ENCODE data around the gene POMGNT2. TPM values are rescaled to one million over a fixed set of nuclear protein-coding genes. Genes with fewer than 3 reads are reported as not detected.
"Not testable (repeated sequence)": the region's sequence is repeated elsewhere in the genome, so short reads cannot be mapped to it uniquely, and the experiment has no call there.

POMGNT2 gene
- total RNA-seq, 1 donor from 2014 or later: 22.1 TPM

DNA sequence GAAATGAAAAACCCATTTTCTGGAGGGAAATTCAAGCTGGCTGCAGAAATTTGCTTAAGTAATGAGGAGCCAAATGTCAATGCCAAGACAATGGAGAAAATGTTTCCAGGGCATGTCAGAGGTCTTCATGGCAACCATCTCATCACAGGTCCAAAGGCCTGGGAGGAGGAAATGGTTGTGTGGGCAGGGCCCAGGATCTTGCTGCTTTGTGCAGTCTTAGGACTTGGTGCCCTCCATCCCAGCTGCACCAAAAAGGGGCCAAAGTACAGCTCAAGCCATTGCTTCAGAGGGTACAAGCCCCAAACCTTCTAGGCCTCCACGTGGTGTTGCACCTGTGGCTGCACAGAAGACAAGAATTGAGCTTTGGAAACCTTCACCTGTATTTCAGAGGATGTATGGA is 59.3 kb downstream of the POMGNT2 start:
- Histone ChIP-seq H3K27me3 (ENCODE audit: control insufficient read depth, insufficient read depth, low read length) (no peaks in the 10 kb centered on the region), H3K36me3 (ENCODE audit: control insufficient read depth, insufficient read depth, low read length) (no peaks in the 10 kb centered on the region), H3K4me3 (ENCODE audit: low read depth, low read length) (no peak overlapping the region)
- TF ChIP-seq, protein P1, sequence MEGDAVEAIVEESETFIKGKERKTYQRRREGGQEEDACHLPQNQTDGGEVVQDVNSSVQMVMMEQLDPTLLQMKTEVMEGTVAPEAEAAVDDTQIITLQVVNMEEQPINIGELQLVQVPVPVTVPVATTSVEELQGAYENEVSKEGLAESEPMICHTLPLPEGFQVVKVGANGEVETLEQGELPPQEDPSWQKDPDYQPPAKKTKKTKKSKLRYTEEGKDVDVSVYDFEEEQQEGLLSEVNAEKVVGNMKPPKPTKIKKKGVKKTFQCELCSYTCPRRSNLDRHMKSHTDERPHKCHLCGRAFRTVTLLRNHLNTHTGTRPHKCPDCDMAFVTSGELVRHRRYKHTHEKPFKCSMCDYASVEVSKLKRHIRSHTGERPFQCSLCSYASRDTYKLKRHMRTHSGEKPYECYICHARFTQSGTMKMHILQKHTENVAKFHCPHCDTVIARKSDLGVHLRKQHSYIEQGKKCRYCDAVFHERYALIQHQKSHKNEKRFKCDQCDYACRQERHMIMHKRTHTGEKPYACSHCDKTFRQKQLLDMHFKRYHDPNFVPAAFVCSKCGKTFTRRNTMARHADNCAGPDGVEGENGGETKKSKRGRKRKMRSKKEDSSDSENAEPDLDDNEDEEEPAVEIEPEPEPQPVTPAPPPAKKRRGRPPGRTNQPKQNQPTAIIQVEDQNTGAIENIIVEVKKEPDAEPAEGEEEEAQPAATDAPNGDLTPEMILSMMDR (IDR thresholded peaks at IDR 0.05; ENCODE audit: insufficient read depth, low read length, poor library complexity, severe bottlenecking): no peak
- DNase-seq (ENCODE audit: low read depth): no peak

DNA sequence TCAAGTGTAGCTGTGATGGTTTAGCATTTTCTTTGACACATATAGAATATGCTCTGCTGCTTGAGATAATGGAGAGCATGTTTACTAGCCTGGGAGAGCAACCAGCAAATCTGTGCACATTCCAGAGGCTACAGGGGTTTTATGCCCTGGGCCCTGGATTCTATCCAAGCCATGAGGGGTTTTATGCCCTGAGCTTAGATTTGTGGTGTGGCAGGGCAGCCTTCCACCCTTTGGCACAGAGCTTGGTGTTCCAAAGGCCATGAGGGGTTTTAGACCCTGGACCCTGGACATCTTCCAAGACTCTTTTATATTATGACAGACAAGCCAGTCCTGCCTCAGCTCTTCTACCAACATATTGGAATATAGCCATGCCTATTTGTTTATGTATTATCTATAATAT is 60.8 kb downstream of the POMGNT2 start:
- not testable (repeated sequence) for DNase-seq (ENCODE audit: low read depth)

DNA sequence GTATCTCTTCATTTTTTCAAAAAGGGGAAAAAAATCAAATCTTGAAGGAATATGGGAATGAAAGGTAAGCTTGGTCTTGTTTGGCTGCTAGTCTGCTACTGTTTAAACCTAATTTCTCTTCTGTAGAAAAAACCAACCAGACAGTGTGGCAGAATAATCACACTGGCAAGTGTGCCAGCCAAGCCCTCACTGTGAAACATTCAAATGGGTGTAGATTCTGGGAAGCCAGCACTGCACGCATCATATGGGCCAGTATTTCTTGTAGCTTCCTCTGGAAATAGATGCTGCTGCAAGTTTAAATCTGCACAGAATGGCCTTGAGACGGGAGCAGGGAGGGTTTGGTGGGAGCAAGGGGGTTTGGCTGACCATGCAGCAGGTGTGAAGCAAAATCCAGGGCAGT is 62.1 kb downstream of the POMGNT2 start:
- H3K4me3 ChIP-seq (ENCODE audit: low read depth, low read length): no peak overlapping the region
- no peaks in the 10 kb centered on the region for H3K36me3 ChIP-seq (ENCODE audit: control insufficient read depth, insufficient read depth, low read length)
- no peaks in the 10 kb centered on the region for H3K27me3 ChIP-seq (ENCODE audit: control insufficient read depth, insufficient read depth, low read length)
- no peak for DNase-seq (ENCODE audit: low read depth)
- TF ChIP-seq, protein P1 (IDR thresholded peaks at IDR 0.05; ENCODE audit: insufficient read depth, low read length, poor library complexity, severe bottlenecking): no peak

More for the DNA sequence above, 60.8 kb downstream of the POMGNT2 start:
- not testable (repeated sequence) for H3K4me3 ChIP-seq (ENCODE audit: low read depth, low read length); H3K36me3 ChIP-seq (ENCODE audit: control insufficient read depth, insufficient read depth, low read length); H3K27me3 ChIP-seq (ENCODE audit: control insufficient read depth, insufficient read depth, low read length)

DNA sequence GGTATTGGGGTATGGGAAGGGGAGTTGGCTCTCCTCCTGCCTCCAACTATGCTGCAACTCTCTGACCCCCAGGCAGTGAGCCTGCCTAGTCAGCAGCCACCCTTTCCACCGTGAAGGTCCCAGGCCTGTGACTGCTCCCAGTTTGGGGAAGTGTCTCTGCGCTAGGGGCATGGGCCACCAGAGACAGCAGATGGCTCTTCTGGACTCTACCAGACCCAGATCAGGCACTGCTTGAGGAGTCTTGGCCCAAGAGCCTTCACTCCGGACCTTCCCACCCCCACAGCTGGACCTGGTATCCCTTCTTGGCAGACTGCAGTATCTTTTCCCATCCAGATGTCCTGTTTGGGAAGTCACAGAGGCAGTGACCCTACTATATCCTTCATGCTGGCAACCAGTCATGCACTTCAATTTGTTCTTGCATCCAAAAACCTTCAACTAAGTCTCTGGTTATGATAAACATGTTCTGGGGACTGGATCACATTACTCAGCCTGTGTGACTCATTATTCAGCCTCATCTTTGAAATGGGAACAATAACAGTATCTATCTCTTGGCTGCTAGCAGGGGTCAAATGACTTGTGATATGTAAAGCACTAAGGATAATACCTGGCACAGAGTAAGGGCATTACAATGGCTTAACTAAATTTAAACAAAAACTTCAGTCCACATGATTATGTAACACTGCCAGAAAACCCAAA is 62.7 kb downstream of the POMGNT2 start:
- Histone ChIP-seq H3K27me3 (ENCODE audit: control insufficient read depth, insufficient read depth, low read length) (no peaks in the 10 kb centered on the region), H3K36me3 (ENCODE audit: control insufficient read depth, insufficient read depth, low read length) (no peaks in the 10 kb centered on the region), H3K4me3 (ENCODE audit: low read depth, low read length) (no peak overlapping the region)
- DNase-seq (ENCODE audit: low read depth): no peak
- TF ChIP-seq, protein P1 (IDR thresholded peaks at IDR 0.05; ENCODE audit: insufficient read depth, low read length, poor library complexity, severe bottlenecking): no peak

DNA sequence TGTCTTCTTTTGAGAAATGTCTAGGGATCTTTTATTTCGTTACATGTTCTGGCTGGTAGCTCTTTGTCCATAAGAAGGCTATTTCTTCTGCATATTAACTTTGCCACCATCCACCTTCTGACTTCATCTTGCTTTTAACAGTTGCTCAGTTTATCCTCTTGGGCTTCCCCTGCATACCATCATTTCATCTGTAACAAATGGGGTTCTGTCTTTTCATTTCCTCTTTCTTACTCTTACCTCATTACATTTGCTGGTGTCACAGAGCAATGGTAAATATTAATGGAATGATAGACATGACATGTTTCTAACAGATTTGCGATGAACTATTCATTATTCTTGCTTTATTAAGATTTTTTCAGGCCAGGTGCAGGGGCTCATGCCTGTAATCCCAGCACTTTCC is 64.4 kb downstream of the POMGNT2 start:
- TF ChIP-seq, protein P1 (IDR thresholded peaks at IDR 0.05; ENCODE audit: insufficient read depth, low read length, poor library complexity, severe bottlenecking): no peak
- no peak for DNase-seq (ENCODE audit: low read depth)
- Histone ChIP-seq H3K36me3 (ENCODE audit: control insufficient read depth, insufficient read depth, low read length) (no peaks in the 10 kb centered on the region), H3K4me3 (ENCODE audit: low read depth, low read length) (no peak overlapping the region), H3K27me3 (ENCODE audit: control insufficient read depth, insufficient read depth, low read length) (no peaks in the 10 kb centered on the region)

DNA sequence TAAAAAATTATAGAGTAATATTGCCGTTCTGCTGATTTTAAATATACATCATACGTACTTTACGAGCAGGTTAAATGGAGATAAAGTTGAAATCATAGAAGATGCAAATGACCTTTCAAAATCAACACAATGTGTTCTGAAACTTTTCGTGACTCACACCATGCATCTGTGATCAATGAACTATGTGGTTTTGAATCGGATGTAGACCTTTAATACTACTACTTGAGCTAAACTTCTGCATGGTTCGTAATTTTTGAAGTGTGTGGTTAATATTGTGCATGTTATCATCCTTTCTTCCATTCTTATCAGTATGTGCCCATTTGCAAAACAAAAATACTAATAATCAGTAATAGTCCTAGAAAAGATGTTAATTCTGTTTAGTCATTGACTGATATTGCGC is 67.9 kb downstream of the POMGNT2 start:
- TF ChIP-seq, protein P1 (IDR thresholded peaks at IDR 0.05; ENCODE audit: insufficient read depth, low read length, poor library complexity, severe bottlenecking): no peak
- no peaks in the 10 kb centered on the region for H3K27me3 ChIP-seq (ENCODE audit: control insufficient read depth, insufficient read depth, low read length)
- H3K36me3 ChIP-seq (ENCODE audit: control insufficient read depth, insufficient read depth, low read length): no peaks in the 10 kb centered on the region
- no peak for DNase-seq (ENCODE audit: low read depth)
- no peak overlapping the region for H3K4me3 ChIP-seq (ENCODE audit: low read depth, low read length)

Data from kidney epithelial cell (primary cell).